IPS-18a (cell line): ENCODE results near the gene F8A3.
"Not testable (repeated sequence)": the region's sequence is repeated elsewhere in the genome, so short reads cannot be mapped to it uniquely, and the experiment has no call there.

Source experiments
- H3K27ac ChIP-seq: one replicate; pipeline ENCODE4 v1.5.1; 2013; ENCODE audit warnings: low read length
- H3K27me3 ChIP-seq: one replicate; pipeline ENCODE4 v1.6.1; 2013; ENCODE audit warnings: mild to moderate bottlenecking, low read length; ENCODE audit not compliant: control insufficient read depth, insufficient read depth
- H3K36me3 ChIP-seq: one replicate; pipeline ENCODE4 v1.6.1; 2013; ENCODE audit warnings: low read depth, low read length; ENCODE audit not compliant: control insufficient read depth
- H3K4me1 ChIP-seq: one replicate; pipeline ENCODE4 v1.6.1; 2013; ENCODE audit warnings: low read depth, low read length; ENCODE audit not compliant: control insufficient read depth
- H3K4me3 ChIP-seq: one replicate; pipeline ENCODE4 v1.5.1; 2013; ENCODE audit warnings: low read length
- H3K9ac ChIP-seq: one replicate; pipeline ENCODE4 v1.6.1; 2013; ENCODE audit warnings: mild to moderate bottlenecking, low read length, moderate library complexity
- H3K9me3 ChIP-seq: one replicate; pipeline ENCODE4 v1.6.1; 2013; ENCODE audit warnings: low read depth, low read length; ENCODE audit not compliant: control insufficient read depth

The F8A3 gene

DNA sequence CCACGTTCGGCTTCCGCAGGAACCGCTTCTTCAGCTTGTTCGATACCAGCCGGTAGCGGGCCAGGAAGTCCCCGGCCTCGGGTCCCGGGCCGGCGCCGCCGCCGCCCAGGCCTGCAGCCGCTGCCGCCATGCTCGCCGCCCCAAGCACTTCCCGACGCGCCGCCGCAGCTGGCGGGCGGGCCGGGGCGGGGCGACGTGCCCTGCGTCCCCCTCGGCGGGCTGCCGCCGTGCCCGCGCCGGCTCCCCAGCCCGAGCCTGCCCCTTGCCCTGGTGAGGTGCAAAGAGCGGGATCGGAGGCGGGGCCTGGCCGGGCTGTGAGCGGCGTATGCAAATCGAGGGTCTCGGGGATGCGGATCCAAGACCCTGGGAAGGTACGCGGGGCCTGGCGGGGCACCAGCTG is at the start of gene F8A3:
Gene F8A3 (minus strand): TSS at position 150 of the 400 bp plus-strand sequence. CDS start 20 bp downstream, at position 130.
- H3K36me3 ChIP-seq, H3K9me3 ChIP-seq, H3K4me3 ChIP-seq, H3K9ac ChIP-seq, H3K4me1 ChIP-seq, H3K27ac ChIP-seq, H3K27me3 ChIP-seq: not testable (repeated sequence)

DNA sequence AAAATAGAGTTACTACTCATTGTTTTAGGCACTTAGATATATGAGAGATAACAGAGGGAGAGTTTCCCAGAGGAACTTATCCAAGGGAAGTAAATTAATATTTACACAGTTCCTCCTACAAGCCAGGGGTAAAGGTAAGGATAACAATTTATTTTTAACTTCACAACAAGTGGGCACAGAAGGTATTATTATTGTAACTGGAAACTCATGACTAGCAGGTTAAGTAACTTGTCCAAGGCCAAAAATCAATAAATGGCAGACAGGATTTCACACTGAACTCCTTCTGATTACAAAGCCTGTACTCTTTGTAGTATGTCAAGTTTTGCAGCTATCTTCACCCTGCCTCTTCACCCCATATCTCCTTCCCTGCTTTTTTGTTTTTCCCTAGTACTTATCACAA is 46.9 kb upstream of the F8A3 start:
- Histone ChIP-seq H3K27ac (no peak overlapping the region), H3K27me3 (no peaks in the 10 kb centered on the region), H3K4me1 (no peaks in the 10 kb centered on the region), H3K36me3 (no peaks in the 10 kb centered on the region), H3K9me3 (peaks cover 8% of the 10 kb centered on the region), H3K9ac (no peak overlapping the region), H3K4me3 (no peak overlapping the region)

DNA sequence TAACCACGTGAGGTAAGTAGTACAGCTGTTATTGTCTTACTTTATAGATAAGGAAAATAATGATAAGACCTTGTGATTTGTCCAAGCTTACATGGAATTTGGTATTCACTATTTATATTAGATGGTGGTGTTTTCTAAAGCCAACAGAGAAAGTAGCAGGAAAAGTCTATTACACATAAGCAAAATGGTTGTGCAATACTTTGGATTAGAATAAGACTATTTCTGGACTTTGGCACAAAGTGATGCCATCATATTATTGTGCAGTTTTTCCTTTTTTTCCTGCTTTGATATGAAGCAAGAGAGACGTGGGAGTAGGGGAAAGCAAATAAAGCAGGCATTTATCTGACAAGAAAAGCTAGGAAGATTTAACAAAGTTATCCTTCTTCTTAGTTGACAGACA is 36.7 kb upstream of the F8A3 start:
- not testable (repeated sequence) for H3K36me3 ChIP-seq, H3K4me3 ChIP-seq, H3K27ac ChIP-seq, H3K27me3 ChIP-seq, H3K9ac ChIP-seq, H3K4me1 ChIP-seq, H3K9me3 ChIP-seq

DNA sequence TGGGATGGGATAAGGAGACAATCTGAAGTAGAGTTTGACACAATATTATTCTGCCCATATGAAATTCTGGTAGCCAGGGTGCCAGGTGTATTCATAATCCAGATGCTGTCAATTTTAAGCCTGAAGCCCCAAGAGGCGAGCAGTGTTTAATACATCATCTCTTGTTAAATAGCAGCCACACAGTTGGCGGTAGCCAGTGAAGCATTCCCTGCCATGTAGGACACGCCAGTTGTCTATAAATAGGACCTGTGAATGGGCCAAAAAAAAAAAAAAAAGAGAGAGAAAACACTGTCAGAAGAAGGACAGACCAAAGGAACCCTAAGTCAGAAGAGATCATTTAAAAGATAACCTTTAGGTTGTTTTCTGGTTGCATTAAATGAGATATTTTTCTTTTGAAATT is 33.0 kb upstream of the F8A3 start:
- not testable (repeated sequence) for H3K27me3 ChIP-seq, H3K4me3 ChIP-seq, H3K27ac ChIP-seq, H3K9ac ChIP-seq, H3K4me1 ChIP-seq, H3K36me3 ChIP-seq, H3K9me3 ChIP-seq

DNA sequence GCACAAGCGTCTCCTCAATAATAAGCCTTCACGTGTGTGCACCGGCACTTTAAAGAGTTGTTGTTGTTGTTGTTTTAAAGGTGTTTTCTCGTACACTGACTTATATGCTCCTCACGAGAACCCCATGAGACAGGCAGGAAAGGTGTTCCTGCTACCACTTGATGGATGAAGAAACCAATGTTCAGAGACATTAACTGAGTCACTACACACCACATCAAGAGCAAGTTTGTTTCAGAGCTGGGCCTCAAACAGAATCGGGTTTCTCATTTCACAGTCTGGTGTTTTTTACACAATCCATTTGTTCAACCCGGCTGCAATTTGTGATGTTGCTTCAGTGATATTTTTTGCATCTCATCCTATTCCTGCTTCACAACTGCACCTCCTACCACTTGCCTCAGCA is 18.7 kb upstream of the F8A3 start:
- not testable (repeated sequence) for H3K9ac ChIP-seq, H3K4me1 ChIP-seq, H3K9me3 ChIP-seq, H3K4me3 ChIP-seq, H3K36me3 ChIP-seq, H3K27ac ChIP-seq, H3K27me3 ChIP-seq

DNA sequence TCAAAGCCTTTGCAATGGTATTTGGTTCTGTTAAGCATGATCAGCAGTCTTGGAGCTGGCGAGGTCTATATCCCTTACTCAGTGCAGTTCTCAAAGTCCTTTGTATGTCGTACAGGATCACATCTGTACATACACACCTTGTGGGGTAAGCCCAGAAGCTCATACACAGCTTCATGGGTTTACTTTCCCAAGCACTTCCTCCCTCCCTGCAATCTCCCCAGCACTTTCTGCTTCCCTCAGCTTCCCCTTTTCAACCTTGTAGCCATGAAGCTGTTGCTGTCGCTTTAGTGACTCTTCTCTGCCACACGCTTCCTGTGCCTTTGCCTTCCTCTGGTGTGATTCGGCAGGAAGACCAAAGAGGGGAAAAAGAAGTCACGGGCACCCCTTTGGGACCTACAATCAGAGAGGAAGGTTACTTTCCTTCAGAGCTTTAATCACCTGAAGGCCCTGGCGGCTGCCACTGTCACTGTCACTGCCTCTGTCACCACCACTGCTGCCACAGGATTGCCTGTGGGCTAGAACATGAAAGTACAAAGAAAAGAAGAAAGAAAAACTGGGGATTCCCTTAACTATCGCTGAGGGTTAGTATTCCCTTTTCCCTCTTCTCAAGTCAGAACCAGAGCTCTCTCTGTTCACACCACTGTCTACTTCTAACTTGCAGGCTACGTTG is 8.0 kb upstream of the F8A3 start:
- H3K4me3 ChIP-seq, H3K36me3 ChIP-seq, H3K27me3 ChIP-seq, H3K9me3 ChIP-seq, H3K27ac ChIP-seq, H3K9ac ChIP-seq, H3K4me1 ChIP-seq: not testable (repeated sequence)

- H3K27me3 ChIP-seq, H3K27ac ChIP-seq, H3K4me1 ChIP-seq, H3K9me3 ChIP-seq, H3K9ac ChIP-seq, H3K4me3 ChIP-seq, H3K36me3 ChIP-seq: not testable (repeated sequence)
Measured at GRCh38 chrX:155460501-155460900, 2.1 kb upstream of the F8A3 start.

GRCh38 chrX:155457761-155458447 is 516 bp downstream of the F8A3 start:
- H3K4me1 ChIP-seq, H3K9ac ChIP-seq, H3K9me3 ChIP-seq, H3K4me3 ChIP-seq, H3K36me3 ChIP-seq, H3K27ac ChIP-seq, H3K27me3 ChIP-seq: not testable (repeated sequence)

GRCh38 chrX:155441097-155441496 is 17.3 kb downstream of the F8A3 start:
- Histone ChIP-seq H3K4me3 (no peak overlapping the region), H3K36me3 (no peaks in the 10 kb centered on the region), H3K9me3 (peaks cover 51% of the 10 kb centered on the region), H3K27me3 (no peaks in the 10 kb centered on the region), H3K9ac (no peak overlapping the region), H3K4me1 (no peaks in the 10 kb centered on the region), H3K27ac (no peak overlapping the region)

DNA sequence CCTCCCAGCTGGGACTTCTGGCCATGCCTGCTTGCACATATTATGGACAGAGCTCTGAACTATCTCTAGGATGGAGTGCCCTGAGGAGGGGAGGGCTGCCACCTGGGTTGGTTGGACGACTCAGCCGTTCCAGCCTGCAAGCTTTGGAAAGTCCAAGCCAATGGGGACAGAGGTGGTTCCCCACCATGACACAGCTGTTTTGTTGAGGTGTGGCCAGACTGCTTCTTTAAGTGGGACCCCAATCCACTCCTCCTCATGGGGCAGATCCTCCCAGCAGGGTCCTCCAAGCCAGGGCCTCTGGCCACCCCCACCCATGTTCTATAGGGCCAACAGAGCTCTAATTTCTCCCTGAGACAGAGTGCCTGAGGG is 22.7 kb downstream of the F8A3 start:
- Histone ChIP-seq H3K36me3 (no peaks in the 10 kb centered on the region), H3K9ac (no peak overlapping the region), H3K27ac (no peak overlapping the region), H3K9me3 (peaks cover 26% of the 10 kb centered on the region), H3K27me3 (no peaks in the 10 kb centered on the region), H3K4me1 (no peaks in the 10 kb centered on the region), H3K4me3 (no peak overlapping the region)

DNA sequence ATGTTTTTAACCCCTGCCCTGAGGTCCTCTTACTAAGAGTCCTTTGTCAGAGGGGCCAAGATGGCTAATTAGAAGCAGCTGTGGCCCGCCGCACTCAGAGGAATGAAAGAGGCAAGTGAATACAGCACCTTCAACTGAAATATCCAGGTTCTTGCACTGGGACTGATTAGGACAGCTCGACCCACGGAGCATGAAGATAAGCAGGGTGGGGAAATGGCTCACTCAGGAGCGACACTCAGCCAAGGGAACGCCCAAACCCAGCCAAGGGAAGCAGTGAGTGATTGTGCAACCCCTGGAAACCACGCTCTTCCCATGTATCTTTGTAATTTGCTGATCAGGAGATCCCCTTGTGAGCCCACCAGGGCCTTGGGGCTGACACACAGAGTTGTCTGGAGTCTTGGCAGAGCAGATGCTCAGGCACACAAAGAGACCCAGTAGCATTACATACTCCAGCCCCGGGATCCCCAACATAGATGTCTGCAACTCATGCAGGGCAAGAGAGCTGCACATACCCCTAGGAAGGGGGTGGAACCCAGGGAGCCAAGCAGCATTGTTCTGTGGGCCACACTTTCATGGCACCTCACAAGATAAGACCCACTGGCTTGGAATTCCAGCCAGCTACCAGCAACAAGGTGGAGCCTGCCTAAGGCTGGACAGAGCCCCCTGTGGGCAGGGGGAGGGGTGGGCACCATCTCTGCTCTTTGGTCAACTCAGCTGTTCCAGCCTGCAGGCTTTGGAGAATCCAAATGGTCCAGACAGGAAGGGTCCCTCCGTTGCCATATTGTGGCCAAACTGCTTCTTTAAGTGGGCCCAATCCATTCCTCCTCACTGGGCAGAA is 23.3 kb downstream of the F8A3 start:
- H3K9me3 ChIP-seq: peaks cover 24% of the 10 kb centered on the region
- no peak overlapping the region for H3K9ac ChIP-seq
- no peak overlapping the region for H3K4me3 ChIP-seq

GRCh38 chrX:155417769-155418168 is 40.7 kb downstream of the F8A3 start:
- Histone ChIP-seq H3K9ac (no peak overlapping the region), H3K4me3 (no peak overlapping the region), H3K36me3 (no peaks in the 10 kb centered on the region), H3K27me3 (no peaks in the 10 kb centered on the region), H3K9me3 (peaks cover 34% of the 10 kb centered on the region), H3K27ac (no peak overlapping the region), H3K4me1 (no peaks in the 10 kb centered on the region)

More for the DNA sequence above, 23.3 kb downstream of the F8A3 start:
- Histone ChIP-seq H3K36me3 (no peaks in the 10 kb centered on the region), H3K27me3 (no peaks in the 10 kb centered on the region), H3K27ac (no peak overlapping the region), H3K4me1 (no peaks in the 10 kb centered on the region)
